ENCODE measurements around the gene NR3C2. TPM values are rescaled to one million over a fixed set of nuclear protein-coding genes. Genes with fewer than 3 reads are reported as not detected.

Gene NR3C2
- polyA plus RNA-seq, 4 donors: 6.0 to 10.5 (median 9.2) TPM

- no peak overlapping the region for H3K27ac ChIP-seq (ENCODE audit: low read depth in 1 of 3, low read length in 2 of 3)
- no peak overlapping the region for H3K4me3 ChIP-seq (ENCODE audit: low read depth in 1 of 3, low read length in 3 of 3)
- no peaks in the 10 kb centered on the region for H3K36me3 ChIP-seq (ENCODE audit: control insufficient read depth in 3 of 3, insufficient read depth in 2 of 3, low read depth in 1 of 3, low read length in 3 of 3)
- H3K27me3 ChIP-seq (ENCODE audit: control insufficient read depth in 3 of 3, insufficient read depth in 3 of 3, low read length in 3 of 3): no peaks in the 10 kb centered on the region
- 95 to 98% (median 97%) methylated on average over 3 of the region's 3 CpGs for WGBS, 3 donors
- DNase-seq (no peak), FAIRE-seq (no peak)
- peaks cover 0 to 5% (median under 1%) of the 10 kb centered on the region in 3 donors for H3K4me1 ChIP-seq (ENCODE audit: control insufficient read depth in 3 of 3, insufficient read depth in 2 of 3, low read depth in 1 of 3, low read length in 2 of 3)
- no peaks in the 10 kb centered on the region for H3K9me3 ChIP-seq (ENCODE audit: control insufficient read depth in 2 of 2, insufficient read depth in 1 of 2, low read depth in 1 of 2, low read length in 1 of 2)
Measured at GRCh38 chr4:148207068-148207467, 235.1 kb downstream of the NR3C2 start.

DNA sequence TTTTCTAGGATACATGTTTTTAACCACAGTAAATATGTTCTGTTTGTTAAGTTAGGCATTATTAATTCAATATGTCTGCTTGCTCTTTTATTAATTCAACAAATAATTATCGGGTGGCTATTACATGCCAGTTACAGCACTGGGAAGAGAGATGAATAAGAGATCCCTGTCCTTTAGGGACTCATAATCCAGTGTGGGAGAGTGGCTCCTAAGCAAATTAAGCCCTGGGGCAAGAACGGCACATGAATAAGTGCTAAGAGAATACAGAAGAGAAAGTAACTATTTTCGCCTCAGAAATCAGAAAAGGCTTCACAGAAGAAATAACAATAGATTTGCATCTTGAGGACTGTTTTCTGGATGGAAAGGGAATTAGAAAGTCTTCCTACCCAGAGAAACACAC lies 236.7 kb downstream of the NR3C2 start:
- H3K4me3 ChIP-seq (ENCODE audit: low read depth in 1 of 3, low read length in 3 of 3): no peak overlapping the region
- H3K27me3 ChIP-seq (ENCODE audit: control insufficient read depth in 3 of 3, insufficient read depth in 3 of 3, low read length in 3 of 3): no peaks in the 10 kb centered on the region
- H3K9me3 ChIP-seq (ENCODE audit: control insufficient read depth in 2 of 2, insufficient read depth in 1 of 2, low read depth in 1 of 2, low read length in 1 of 2): no peaks in the 10 kb centered on the region
- H3K36me3 ChIP-seq (ENCODE audit: control insufficient read depth in 3 of 3, insufficient read depth in 2 of 3, low read depth in 1 of 3, low read length in 3 of 3): no peaks in the 10 kb centered on the region
- no peak for FAIRE-seq
- WGBS, 3 donors: 92 to 97% (median 94%) methylated on average over 3 of the region's 3 CpGs
- no peak for DNase-seq
- no peak overlapping the region for H3K27ac ChIP-seq (ENCODE audit: low read depth in 1 of 3, low read length in 2 of 3)
- H3K4me1 ChIP-seq (ENCODE audit: control insufficient read depth in 3 of 3, insufficient read depth in 2 of 3, low read depth in 1 of 3, low read length in 2 of 3): peaks cover 0 to 5% (median 3%) of the 10 kb centered on the region in 3 donors

- Histone ChIP-seq H3K27ac (ENCODE audit: low read depth in 1 of 3, low read length in 2 of 3) (no peak overlapping the region), H3K4me1 (ENCODE audit: control insufficient read depth in 3 of 3, insufficient read depth in 2 of 3, low read depth in 1 of 3, low read length in 2 of 3) (peaks cover 0 to 5% (median 3%) of the 10 kb centered on the region in 3 donors), H3K9me3 (ENCODE audit: control insufficient read depth in 2 of 2, insufficient read depth in 1 of 2, low read depth in 1 of 2, low read length in 1 of 2) (no peaks in the 10 kb centered on the region), H3K36me3 (ENCODE audit: control insufficient read depth in 3 of 3, insufficient read depth in 2 of 3, low read depth in 1 of 3, low read length in 3 of 3) (no peaks in the 10 kb centered on the region), H3K4me3 (ENCODE audit: low read depth in 1 of 3, low read length in 3 of 3) (no peak overlapping the region), H3K27me3 (ENCODE audit: control insufficient read depth in 3 of 3, insufficient read depth in 3 of 3, low read length in 3 of 3) (no peaks in the 10 kb centered on the region)
- no peak for DNase-seq
- WGBS, 3 donors: 94 to 97% (median 95%) methylated on average over 1 of the region's 1 CpG
- no peak for FAIRE-seq
Measured at GRCh38 chr4:148204892-148205291, 237.3 kb downstream of the NR3C2 start.

- Histone ChIP-seq H3K4me1 (ENCODE audit: control insufficient read depth in 3 of 3, insufficient read depth in 2 of 3, low read depth in 1 of 3, low read length in 2 of 3) (peaks cover 0 to 5% (median 3%) of the 10 kb centered on the region in 3 donors), H3K36me3 (ENCODE audit: control insufficient read depth in 3 of 3, insufficient read depth in 2 of 3, low read depth in 1 of 3, low read length in 3 of 3) (no peaks in the 10 kb centered on the region), H3K27ac (ENCODE audit: low read depth in 1 of 3, low read length in 2 of 3) (no peak overlapping the region), H3K27me3 (ENCODE audit: control insufficient read depth in 3 of 3, insufficient read depth in 3 of 3, low read length in 3 of 3) (no peaks in the 10 kb centered on the region), H3K9me3 (ENCODE audit: control insufficient read depth in 2 of 2, insufficient read depth in 1 of 2, low read depth in 1 of 2, low read length in 1 of 2) (no peaks in the 10 kb centered on the region), H3K4me3 (ENCODE audit: low read depth in 1 of 3, low read length in 3 of 3) (no peak overlapping the region)
- DNase-seq: no peak
- 72 to 74% (median 73%) methylated on average over 3 of the region's 3 CpGs for WGBS, 3 donors
- FAIRE-seq: no peak
Measured at GRCh38 chr4:148204171-148204570, 238.0 kb downstream of the NR3C2 start.

- peak; percentile 25 to 67 for DNase-seq
Measured at GRCh38 chr4:148203056-148203898, 238.9 kb downstream of the NR3C2 start.

DNA sequence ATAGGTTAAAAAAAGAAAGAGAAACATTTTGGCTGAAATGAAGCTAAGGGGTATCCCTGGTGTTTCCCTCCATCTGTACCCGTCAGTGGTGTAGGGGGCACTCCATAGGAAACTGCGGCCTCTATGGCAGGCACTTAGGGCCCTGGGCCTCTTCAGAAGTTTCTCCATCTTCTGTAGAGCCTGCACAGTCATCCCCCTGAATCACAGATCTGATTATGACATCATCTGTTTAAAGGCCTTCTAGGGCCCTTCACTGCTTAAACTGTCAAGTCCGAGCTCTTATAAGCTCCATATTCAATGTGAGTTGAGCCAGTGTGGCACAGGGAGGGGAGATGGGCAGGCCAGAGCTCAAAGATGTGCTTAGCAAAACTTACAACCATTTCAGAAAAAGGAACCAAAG lies 241.3 kb downstream of the NR3C2 start:
- no peak overlapping the region for H3K4me3 ChIP-seq (ENCODE audit: low read depth in 1 of 3, low read length in 3 of 3)
- FAIRE-seq (no peak), DNase-seq (no peak)
- no peaks in the 10 kb centered on the region for H3K27me3 ChIP-seq (ENCODE audit: control insufficient read depth in 3 of 3, insufficient read depth in 3 of 3, low read length in 3 of 3)
- peaks cover 0 to 5% (median 3%) of the 10 kb centered on the region in 3 donors for H3K4me1 ChIP-seq (ENCODE audit: control insufficient read depth in 3 of 3, insufficient read depth in 2 of 3, low read depth in 1 of 3, low read length in 2 of 3)
- WGBS, 3 donors: 90 to 99% (median 95%) methylated on average over 3 of the region's 3 CpGs
- H3K9me3 ChIP-seq (ENCODE audit: control insufficient read depth in 2 of 2, insufficient read depth in 1 of 2, low read depth in 1 of 2, low read length in 1 of 2): no peaks in the 10 kb centered on the region
- H3K27ac ChIP-seq (ENCODE audit: low read depth in 1 of 3, low read length in 2 of 3): no peak overlapping the region
- H3K36me3 ChIP-seq (ENCODE audit: control insufficient read depth in 3 of 3, insufficient read depth in 2 of 3, low read depth in 1 of 3, low read length in 3 of 3): no peaks in the 10 kb centered on the region

More at GRCh38 chr4:148203056-148203898, 238.9 kb downstream of the NR3C2 start:
- peak overlapping the region in 1 of 3 donors; percentile 29 for H3K27ac ChIP-seq (ENCODE audit: low read depth in 1 of 3, low read length in 2 of 3)
- H3K9me3 ChIP-seq (ENCODE audit: control insufficient read depth in 2 of 2, insufficient read depth in 1 of 2, low read depth in 1 of 2, low read length in 1 of 2): no peaks in the 10 kb centered on the region
- H3K27me3 ChIP-seq (ENCODE audit: control insufficient read depth in 3 of 3, insufficient read depth in 3 of 3, low read length in 3 of 3): no peaks in the 10 kb centered on the region
- H3K36me3 ChIP-seq (ENCODE audit: control insufficient read depth in 3 of 3, insufficient read depth in 2 of 3, low read depth in 1 of 3, low read length in 3 of 3): no peaks in the 10 kb centered on the region
- no peak overlapping the region for H3K4me3 ChIP-seq (ENCODE audit: low read depth in 1 of 3, low read length in 3 of 3)
- FAIRE-seq: no peak
- H3K4me1 ChIP-seq (ENCODE audit: control insufficient read depth in 3 of 3, insufficient read depth in 2 of 3, low read depth in 1 of 3, low read length in 2 of 3): peaks cover 0 to 5% (median 3%) of the 10 kb centered on the region in 3 donors
- 37 to 57% (median 47%) methylated on average over 14 of the region's 14 CpGs for WGBS, 3 donors

DNA sequence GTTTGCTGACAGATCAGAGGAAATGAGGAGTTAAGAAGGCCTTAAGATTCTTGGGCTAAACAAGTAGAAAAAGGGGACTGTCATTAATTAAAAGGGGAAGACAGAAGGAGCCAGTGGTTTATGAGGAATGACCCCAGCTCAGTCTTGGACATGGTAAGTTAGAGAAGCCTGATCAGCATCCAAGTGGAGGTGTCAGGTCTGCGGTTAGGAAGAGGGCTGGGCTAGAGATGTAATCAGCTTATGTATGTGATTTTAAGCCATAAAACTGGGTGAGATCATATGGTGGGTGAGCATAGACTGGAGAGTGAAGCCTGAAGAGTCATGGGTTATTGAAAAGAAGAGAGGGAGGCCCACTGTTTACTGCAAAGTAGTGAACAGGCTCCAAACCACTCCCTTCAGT lies 246.1 kb downstream of the NR3C2 start:
- peak in 1 of 2 donors; percentile 38 for DNase-seq
- H3K4me1 ChIP-seq (ENCODE audit: control insufficient read depth in 3 of 3, insufficient read depth in 2 of 3, low read depth in 1 of 3, low read length in 2 of 3): no peaks in the 10 kb centered on the region
- no peaks in the 10 kb centered on the region for H3K9me3 ChIP-seq (ENCODE audit: control insufficient read depth in 2 of 2, insufficient read depth in 1 of 2, low read depth in 1 of 2, low read length in 1 of 2)
- no peak for FAIRE-seq
- H3K27ac ChIP-seq (ENCODE audit: low read depth in 1 of 3, low read length in 2 of 3): no peak overlapping the region
- H3K4me3 ChIP-seq (ENCODE audit: low read depth in 1 of 3, low read length in 3 of 3): no peak overlapping the region
- H3K27me3 ChIP-seq (ENCODE audit: control insufficient read depth in 3 of 3, insufficient read depth in 3 of 3, low read length in 3 of 3): no peaks in the 10 kb centered on the region
- WGBS, 3 donors: 30 to 52% (median 47%) methylated on average over 1 of the region's 1 CpG
- peaks cover 0 to 12% (median 0%) of the 10 kb centered on the region in 3 donors for H3K36me3 ChIP-seq (ENCODE audit: control insufficient read depth in 3 of 3, insufficient read depth in 2 of 3, low read depth in 1 of 3, low read length in 3 of 3)

GRCh38 chr4:148192526-148192925 lies 249.7 kb downstream of the NR3C2 start:
- 67 to 78% (median 70%) methylated on average over 3 of the region's 3 CpGs for WGBS, 3 donors
- H3K9me3 ChIP-seq (ENCODE audit: control insufficient read depth in 2 of 2, insufficient read depth in 1 of 2, low read depth in 1 of 2, low read length in 1 of 2): no peaks in the 10 kb centered on the region
- no peaks in the 10 kb centered on the region for H3K4me1 ChIP-seq (ENCODE audit: control insufficient read depth in 3 of 3, insufficient read depth in 2 of 3, low read depth in 1 of 3, low read length in 2 of 3)
- no peak for DNase-seq
- no peak overlapping the region for H3K27ac ChIP-seq (ENCODE audit: low read depth in 1 of 3, low read length in 2 of 3)
- FAIRE-seq: no peak
- H3K27me3 ChIP-seq (ENCODE audit: control insufficient read depth in 3 of 3, insufficient read depth in 3 of 3, low read length in 3 of 3): no peaks in the 10 kb centered on the region
- peaks cover 0 to 12% (median 0%) of the 10 kb centered on the region in 3 donors for H3K36me3 ChIP-seq (ENCODE audit: control insufficient read depth in 3 of 3, insufficient read depth in 2 of 3, low read depth in 1 of 3, low read length in 3 of 3)
- H3K4me3 ChIP-seq (ENCODE audit: low read depth in 1 of 3, low read length in 3 of 3): no peak overlapping the region
